Neural progenitor cell (in vitro differentiated cells): ENCODE data around the gene NEUROD6. TPM values are rescaled to one million over a fixed set of nuclear protein-coding genes. Genes with fewer than 3 reads are reported as not detected.

Experiments
- DNase-seq: peaks from one replicate; pipeline ENCODE4 v3.0.0-alpha.2; 2016; ENCODE audit warnings: low spot score
- H2AFZ ChIP-seq: fragments of 200-600 bp; sonication (generic); replicated peaks from 2 replicates; pipeline ENCODE4 v1.6.1; 2016; ENCODE audit warnings: antibody characterized with exemption
- H3F3A ChIP-seq: fragments of 200-600 bp; sonication (generic); 2 replicates; pipeline ENCODE4 v1.6.1; 2016; ENCODE audit warnings: antibody characterized with exemption, low read depth
- H3K27ac ChIP-seq: fragments of 200-600 bp; sonication (generic); 2 replicates; pipeline ENCODE4 v1.5.1; 2016; ENCODE audit warnings: mild to moderate bottlenecking
- H3K27me3 ChIP-seq: fragments of 200-600 bp; sonication (generic); 2 replicates; pipeline ENCODE4 v1.6.1; 2016; ENCODE audit warnings: mild to moderate bottlenecking, moderate library complexity
- H3K36me3 ChIP-seq: fragments of 200-600 bp; sonication (generic); 2 replicates; pipeline ENCODE4 v1.5.1; 2016
- H3K4me1 ChIP-seq: fragments of 200-600 bp; sonication (generic); 2 replicates; pipeline ENCODE4 v1.6.1; 2016; ENCODE audit warnings: mixed run types
- H3K4me2 ChIP-seq: fragments of 200-600 bp; sonication (generic); 2 replicates; pipeline ENCODE4 v1.6.1; 2016
- H3K4me3 ChIP-seq: fragments of 200-600 bp; sonication (generic); 2 replicates; pipeline ENCODE4 v1.5.1; 2016
- H3K79me2 ChIP-seq: fragments of 200-600 bp; sonication (generic); 2 replicates; pipeline ENCODE4 v1.6.1; 2016; ENCODE audit warnings: low read depth
- H3K9ac ChIP-seq: fragments of 200-600 bp; sonication (generic); 2 replicates; pipeline ENCODE4 v1.6.1; 2016
- H3K9me3 ChIP-seq: fragments of 200-600 bp; sonication (generic); 2 replicates; pipeline ENCODE4 v1.5.1; 2016; ENCODE audit warnings: low read depth
- H4K20me1 ChIP-seq: fragments of 200-600 bp; sonication (generic); 2 replicates; pipeline ENCODE4 v1.6.1; 2016; ENCODE audit warnings: low read depth
- H3K27ac Mint-ChIP-seq: 3 replicates; pipeline ENCODE4 v1.8.0; 2021; ENCODE audit warnings: mixed read lengths
- H3K27me3 Mint-ChIP-seq: 2 replicates; pipeline ENCODE4 v1.8.0; 2022; ENCODE audit warnings: low read depth, mild to moderate bottlenecking, inconsistent platforms, moderate library complexity, mixed read lengths; ENCODE audit not compliant: insufficient read depth
- H3K36me3 Mint-ChIP-seq: 3 replicates; pipeline ENCODE4 v1.8.0; 2021; ENCODE audit warnings: mixed read lengths
- H3K4me1 Mint-ChIP-seq: 3 replicates; pipeline ENCODE4 v1.8.0; 2021; ENCODE audit warnings: mixed read lengths
- H3K4me3 Mint-ChIP-seq: 3 replicates; pipeline ENCODE4 v1.8.0; 2021; ENCODE audit warnings: mild to moderate bottlenecking, moderate library complexity, mixed read lengths
- H3K9me3 Mint-ChIP-seq: 3 replicates; pipeline ENCODE4 v1.8.0; 2020; ENCODE audit warnings: mixed read lengths
- EZH2 ChIP-seq: fragments of 200-600 bp; sonication (generic); IDR thresholded peaks from 2 replicates; pipeline ENCODE4 v1.6.1; 2017; ENCODE audit warnings: antibody characterized with exemption, mild to moderate bottlenecking, moderate library complexity
- EZH2phosphoT487 ChIP-seq: fragments of 200-600 bp; sonication (generic); IDR thresholded peaks from 2 replicates; pipeline ENCODE4 v1.6.1; 2017; ENCODE audit warnings: antibody characterized with exemption
- total RNA-seq: library from RNA; depleted of rRNA; stranded (reverse); fragments of >200 nt; gene quantifications from 2 replicates; pipeline ENCODE4 v1.2.3, GENCODE V29; 2015; ENCODE audit warnings: low replicate concordance
- TF ChIP-seq, protein P1 (sequence below): fragments of 200-600 bp; sonication (generic); IDR thresholded peaks from 2 replicates; pipeline ENCODE4 v1.5.1; 2017; ENCODE audit warnings: antibody characterized with exemption, mild to moderate bottlenecking

NEUROD6 gene
- total RNA-seq, 1 donor from 2014 or later, result not detected

GRCh38 chr7:31362401-31362800, 21.9 kb upstream of the NEUROD6 start:
- H3K4me1 ChIP-seq, result peaks cover 3% of the 10 kb centered on the region
- Mint-ChIP-seq H3K4me3 (no peak overlapping the region), H3K27me3 (no peaks in the 10 kb centered on the region), H3K9me3 (no peaks in the 10 kb centered on the region), H3K4me1 (peaks cover 3% of the 10 kb centered on the region), H3K27ac (no peak overlapping the region), H3K36me3 (no peaks in the 10 kb centered on the region)
- DNase-seq, result no peak
- H3K4me3 ChIP-seq, result no peak overlapping the region
- no peak overlapping the region for H2AFZ ChIP-seq
- no peak overlapping the region for H3K9ac ChIP-seq
- TF ChIP-seq EZH2, result no peak
- no peaks in the 10 kb centered on the region for H3K27me3 ChIP-seq
- no peaks in the 10 kb centered on the region for H3F3A ChIP-seq
- H3K4me2 ChIP-seq, result no peak overlapping the region
- H4K20me1 ChIP-seq, result no peaks in the 10 kb centered on the region
- no peaks in the 10 kb centered on the region for H3K9me3 ChIP-seq
- H3K79me2 ChIP-seq, result no peaks in the 10 kb centered on the region
- H3K27ac ChIP-seq, result no peak overlapping the region
- no peaks in the 10 kb centered on the region for H3K36me3 ChIP-seq

DNA sequence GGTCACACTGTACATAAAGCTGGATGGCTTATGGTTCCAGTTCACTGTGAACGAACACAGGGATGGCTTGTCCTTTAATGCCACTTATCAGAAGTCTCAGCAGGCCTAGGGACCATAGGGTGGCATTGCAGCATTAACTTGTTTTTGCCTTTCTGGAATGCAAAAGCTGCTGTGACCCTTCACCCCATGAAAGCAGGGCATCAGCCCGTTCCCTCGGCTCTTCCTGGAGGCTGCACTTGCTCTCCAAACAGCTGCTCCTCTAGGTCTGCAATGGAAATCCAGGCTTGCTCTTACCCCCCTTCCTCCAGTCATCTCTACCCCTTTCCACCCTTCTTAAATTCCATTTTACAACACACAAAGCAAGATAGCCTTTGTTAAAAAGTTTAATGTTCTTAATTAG, 17.9 kb upstream of the NEUROD6 start:
- Mint-ChIP-seq H3K4me1 (peaks cover 3% of the 10 kb centered on the region), H3K27me3 (no peaks in the 10 kb centered on the region)

GRCh38 chr7:31345421-31345820, 4.9 kb upstream of the NEUROD6 start:
- peaks cover 2% of the 10 kb centered on the region for H3K27me3 Mint-ChIP-seq
- Histone ChIP-seq H3K79me2 (no peaks in the 10 kb centered on the region), H3F3A (no peaks in the 10 kb centered on the region), H4K20me1 (no peaks in the 10 kb centered on the region), H3K4me1 (no peaks in the 10 kb centered on the region), H3K4me2 (no peak overlapping the region), H3K9ac (no peak overlapping the region), H2AFZ (no peak overlapping the region), H3K4me3 (no peak overlapping the region), H3K27me3 (peaks cover 9% of the 10 kb centered on the region), H3K9me3 (no peaks in the 10 kb centered on the region), H3K36me3 (no peaks in the 10 kb centered on the region), H3K27ac (no peak overlapping the region)
- H3K27ac Mint-ChIP-seq, result no peak overlapping the region
- no peaks in the 10 kb centered on the region for H3K9me3 Mint-ChIP-seq
- H3K36me3 Mint-ChIP-seq, result no peaks in the 10 kb centered on the region
- H3K4me3 Mint-ChIP-seq, result no peak overlapping the region
- no peak for DNase-seq
- peaks cover 5% of the 10 kb centered on the region for H3K4me1 Mint-ChIP-seq
- TF ChIP-seq EZH2phosphoT487, result no peak
- TF ChIP-seq EZH2, result no peak
- TF ChIP-seq, protein P1, sequence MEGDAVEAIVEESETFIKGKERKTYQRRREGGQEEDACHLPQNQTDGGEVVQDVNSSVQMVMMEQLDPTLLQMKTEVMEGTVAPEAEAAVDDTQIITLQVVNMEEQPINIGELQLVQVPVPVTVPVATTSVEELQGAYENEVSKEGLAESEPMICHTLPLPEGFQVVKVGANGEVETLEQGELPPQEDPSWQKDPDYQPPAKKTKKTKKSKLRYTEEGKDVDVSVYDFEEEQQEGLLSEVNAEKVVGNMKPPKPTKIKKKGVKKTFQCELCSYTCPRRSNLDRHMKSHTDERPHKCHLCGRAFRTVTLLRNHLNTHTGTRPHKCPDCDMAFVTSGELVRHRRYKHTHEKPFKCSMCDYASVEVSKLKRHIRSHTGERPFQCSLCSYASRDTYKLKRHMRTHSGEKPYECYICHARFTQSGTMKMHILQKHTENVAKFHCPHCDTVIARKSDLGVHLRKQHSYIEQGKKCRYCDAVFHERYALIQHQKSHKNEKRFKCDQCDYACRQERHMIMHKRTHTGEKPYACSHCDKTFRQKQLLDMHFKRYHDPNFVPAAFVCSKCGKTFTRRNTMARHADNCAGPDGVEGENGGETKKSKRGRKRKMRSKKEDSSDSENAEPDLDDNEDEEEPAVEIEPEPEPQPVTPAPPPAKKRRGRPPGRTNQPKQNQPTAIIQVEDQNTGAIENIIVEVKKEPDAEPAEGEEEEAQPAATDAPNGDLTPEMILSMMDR, result no peak

More for the DNA sequence above, 17.9 kb upstream of the NEUROD6 start:
- DNase-seq, result peak; percentile 15
- Mint-ChIP-seq H3K4me3 (no peak overlapping the region), H3K27ac (no peak overlapping the region), H3K9me3 (peaks cover 4% of the 10 kb centered on the region), H3K36me3 (no peaks in the 10 kb centered on the region)
- Histone ChIP-seq H3K4me1 (peaks cover 3% of the 10 kb centered on the region), H3K27ac (no peak overlapping the region), H3F3A (no peaks in the 10 kb centered on the region), H3K4me3 (no peak overlapping the region), H3K36me3 (no peaks in the 10 kb centered on the region), H3K4me2 (no peak overlapping the region), H3K79me2 (no peaks in the 10 kb centered on the region), H4K20me1 (no peaks in the 10 kb centered on the region), H3K9ac (no peak overlapping the region), H3K9me3 (no peaks in the 10 kb centered on the region), H2AFZ (no peak overlapping the region), H3K27me3 (no peaks in the 10 kb centered on the region)
- no peak for TF ChIP-seq EZH2phosphoT487
- TF ChIP-seq EZH2, result no peak
- TF ChIP-seq, protein P1, result no peak

- Mint-ChIP-seq H3K36me3 (no peaks in the 10 kb centered on the region), H3K27ac (no peak overlapping the region), H3K9me3 (no peaks in the 10 kb centered on the region), H3K27me3 (peaks cover 2% of the 10 kb centered on the region), H3K4me1 (peaks cover 5% of the 10 kb centered on the region), H3K4me3 (no peak overlapping the region)
- Histone ChIP-seq H3K79me2 (no peaks in the 10 kb centered on the region), H3K4me2 (no peak overlapping the region), H4K20me1 (no peaks in the 10 kb centered on the region), H3K4me3 (no peak overlapping the region), H3F3A (no peaks in the 10 kb centered on the region), H3K4me1 (no peaks in the 10 kb centered on the region), H3K27me3 (peaks cover 19% of the 10 kb centered on the region), H3K27ac (no peak overlapping the region), H3K9me3 (no peaks in the 10 kb centered on the region), H2AFZ (no peak overlapping the region), H3K9ac (no peak overlapping the region), H3K36me3 (no peaks in the 10 kb centered on the region)
- DNase-seq, result no peak
- TF ChIP-seq, protein P1, result no peak
- TF ChIP-seq EZH2phosphoT487, result no peak
- TF ChIP-seq EZH2, result no peak
These were observed 3.2 kb upstream of the NEUROD6 start for GRCh38 chr7:31343516-31344305.
